B cell (primary cell): ENCODE data around the gene SPRY2.

Experiments
- EZH2 ChIP-seq: IDR thresholded peaks from 2 replicates; pipeline ENCODE4 v1.6.1; 2012; ENCODE audit warnings: borderline replicate concordance, low read depth, mild to moderate bottlenecking, moderate library complexity, low read length; ENCODE audit not compliant: insufficient read depth, poor library complexity, severe bottlenecking
- TF ChIP-seq, protein P1 (sequence below): fragments of 200-600 bp; IDR thresholded peaks from one replicate; pipeline ENCODE4 v1.8.0; 2022; ENCODE audit warnings: antibody characterized with exemption, mild to moderate bottlenecking

DNA sequence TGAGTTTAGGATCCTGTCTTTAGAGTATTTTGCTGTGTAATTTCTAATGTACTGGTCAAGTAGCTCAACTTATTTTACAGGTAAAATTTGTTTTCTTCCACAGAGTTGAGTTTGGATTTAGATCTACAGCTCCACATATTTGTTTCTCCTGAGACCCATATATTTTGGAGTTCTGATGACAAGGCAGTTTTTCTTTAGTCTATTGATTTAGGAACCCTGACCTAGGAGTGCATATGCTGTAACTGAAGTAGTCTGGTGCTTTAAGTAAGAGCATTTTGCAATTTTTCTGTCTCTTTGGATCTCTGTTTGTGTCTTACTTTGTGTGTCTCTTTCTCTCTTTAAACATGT is 19.5 kb upstream of the SPRY2 start:
- TF ChIP-seq, protein P1, sequence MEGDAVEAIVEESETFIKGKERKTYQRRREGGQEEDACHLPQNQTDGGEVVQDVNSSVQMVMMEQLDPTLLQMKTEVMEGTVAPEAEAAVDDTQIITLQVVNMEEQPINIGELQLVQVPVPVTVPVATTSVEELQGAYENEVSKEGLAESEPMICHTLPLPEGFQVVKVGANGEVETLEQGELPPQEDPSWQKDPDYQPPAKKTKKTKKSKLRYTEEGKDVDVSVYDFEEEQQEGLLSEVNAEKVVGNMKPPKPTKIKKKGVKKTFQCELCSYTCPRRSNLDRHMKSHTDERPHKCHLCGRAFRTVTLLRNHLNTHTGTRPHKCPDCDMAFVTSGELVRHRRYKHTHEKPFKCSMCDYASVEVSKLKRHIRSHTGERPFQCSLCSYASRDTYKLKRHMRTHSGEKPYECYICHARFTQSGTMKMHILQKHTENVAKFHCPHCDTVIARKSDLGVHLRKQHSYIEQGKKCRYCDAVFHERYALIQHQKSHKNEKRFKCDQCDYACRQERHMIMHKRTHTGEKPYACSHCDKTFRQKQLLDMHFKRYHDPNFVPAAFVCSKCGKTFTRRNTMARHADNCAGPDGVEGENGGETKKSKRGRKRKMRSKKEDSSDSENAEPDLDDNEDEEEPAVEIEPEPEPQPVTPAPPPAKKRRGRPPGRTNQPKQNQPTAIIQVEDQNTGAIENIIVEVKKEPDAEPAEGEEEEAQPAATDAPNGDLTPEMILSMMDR, result no peak
- TF ChIP-seq EZH2, result no peak
